NCI-H2227 (cell line): ENCODE data around the gene CYBB.

Experiments used
- DNase-seq: peaks from one replicate; lab custom pipeline; 2025; ENCODE audit not compliant: unreplicated experiment; lab: John Stamatoyannopoulos, UW

The CYBB gene

GRCh38 chrX:37834937-37835336 is 55.1 kb downstream of the CYBB start:
- DNase-seq, result no peak

GRCh38 chrX:37840931-37841330 is 61.1 kb downstream of the CYBB start:
- DNase-seq, result no peak

- DNase-seq, result no peak
Measured at GRCh38 chrX:37844622-37845021, 64.8 kb downstream of the CYBB start.

GRCh38 chrX:37846141-37846540 is 66.3 kb downstream of the CYBB start:
- no peak for DNase-seq

GRCh38 chrX:37846558-37846933 is 66.7 kb downstream of the CYBB start:
- no peak for DNase-seq

- peak; percentile 97 for DNase-seq
Measured at GRCh38 chrX:37846934-37847732, 67.3 kb downstream of the CYBB start, which contains the start of gene DYNLT3. TSS of gene DYNLT3 (minus strand) at chrX:37847571. CDS start at chrX:37847510, 61 bp downstream.

- DNase-seq, result no peak
Measured at GRCh38 chrX:37847733-37848197, 67.9 kb downstream of the CYBB start.

- peak; percentile 7 for DNase-seq
Measured at GRCh38 chrX:37854148-37854547, 74.3 kb downstream of the CYBB start.

- no peak for DNase-seq
Measured at GRCh38 chrX:37854748-37855147, 74.9 kb downstream of the CYBB start.

- no peak for DNase-seq
Measured at GRCh38 chrX:37860721-37861120, 80.9 kb downstream of the CYBB start.

GRCh38 chrX:37862851-37863250 is 83.0 kb downstream of the CYBB start:
- DNase-seq, result no peak
